ENCODE measurements around the gene EFL1. TPM values are rescaled to one million over a fixed set of nuclear protein-coding genes. Genes with fewer than 3 reads are reported as not detected.

EFL1 gene
- total and polyA plus RNA-seq, 9 of the 15 experiments (the other 6 are each of a cell fraction or from before 2014, with no cell fraction given), result 4.8 to 32.5 (median 16.9) TPM

DNA sequence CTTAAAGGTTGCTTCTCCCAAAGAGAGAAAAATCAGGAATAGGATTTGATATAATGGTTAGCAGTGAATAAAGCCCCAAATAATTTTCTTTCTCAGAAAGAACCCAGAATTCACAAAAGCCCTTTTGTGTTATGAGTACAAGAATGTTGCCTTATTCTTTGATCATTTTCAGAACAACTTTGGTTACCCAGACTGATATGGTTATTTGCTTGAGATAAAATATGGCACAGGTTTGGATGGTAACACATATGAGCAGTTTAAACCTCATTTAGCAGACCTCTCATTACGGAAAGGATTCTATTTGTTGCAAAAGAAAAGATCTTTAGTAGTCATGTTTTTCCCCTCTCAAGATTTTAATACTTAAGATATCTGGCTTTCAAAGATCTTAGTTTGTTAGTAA lies 111.9 kb downstream of the EFL1 start (continued):
- TF ChIP-seq, protein P1, sequence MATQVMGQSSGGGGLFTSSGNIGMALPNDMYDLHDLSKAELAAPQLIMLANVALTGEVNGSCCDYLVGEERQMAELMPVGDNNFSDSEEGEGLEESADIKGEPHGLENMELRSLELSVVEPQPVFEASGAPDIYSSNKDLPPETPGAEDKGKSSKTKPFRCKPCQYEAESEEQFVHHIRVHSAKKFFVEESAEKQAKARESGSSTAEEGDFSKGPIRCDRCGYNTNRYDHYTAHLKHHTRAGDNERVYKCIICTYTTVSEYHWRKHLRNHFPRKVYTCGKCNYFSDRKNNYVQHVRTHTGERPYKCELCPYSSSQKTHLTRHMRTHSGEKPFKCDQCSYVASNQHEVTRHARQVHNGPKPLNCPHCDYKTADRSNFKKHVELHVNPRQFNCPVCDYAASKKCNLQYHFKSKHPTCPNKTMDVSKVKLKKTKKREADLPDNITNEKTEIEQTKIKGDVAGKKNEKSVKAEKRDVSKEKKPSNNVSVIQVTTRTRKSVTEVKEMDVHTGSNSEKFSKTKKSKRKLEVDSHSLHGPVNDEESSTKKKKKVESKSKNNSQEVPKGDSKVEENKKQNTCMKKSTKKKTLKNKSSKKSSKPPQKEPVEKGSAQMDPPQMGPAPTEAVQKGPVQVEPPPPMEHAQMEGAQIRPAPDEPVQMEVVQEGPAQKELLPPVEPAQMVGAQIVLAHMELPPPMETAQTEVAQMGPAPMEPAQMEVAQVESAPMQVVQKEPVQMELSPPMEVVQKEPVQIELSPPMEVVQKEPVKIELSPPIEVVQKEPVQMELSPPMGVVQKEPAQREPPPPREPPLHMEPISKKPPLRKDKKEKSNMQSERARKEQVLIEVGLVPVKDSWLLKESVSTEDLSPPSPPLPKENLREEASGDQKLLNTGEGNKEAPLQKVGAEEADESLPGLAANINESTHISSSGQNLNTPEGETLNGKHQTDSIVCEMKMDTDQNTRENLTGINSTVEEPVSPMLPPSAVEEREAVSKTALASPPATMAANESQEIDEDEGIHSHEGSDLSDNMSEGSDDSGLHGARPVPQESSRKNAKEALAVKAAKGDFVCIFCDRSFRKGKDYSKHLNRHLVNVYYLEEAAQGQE (IDR thresholded peaks at IDR 0.05; ENCODE audit: borderline replicate concordance), result no peak
- TF ChIP-seq, protein P1 (CRISPR knock-in tag; IDR thresholded peaks at IDR 0.05; ENCODE audit: low read depth), result no peak
- TF ChIP-seq, protein P2, sequence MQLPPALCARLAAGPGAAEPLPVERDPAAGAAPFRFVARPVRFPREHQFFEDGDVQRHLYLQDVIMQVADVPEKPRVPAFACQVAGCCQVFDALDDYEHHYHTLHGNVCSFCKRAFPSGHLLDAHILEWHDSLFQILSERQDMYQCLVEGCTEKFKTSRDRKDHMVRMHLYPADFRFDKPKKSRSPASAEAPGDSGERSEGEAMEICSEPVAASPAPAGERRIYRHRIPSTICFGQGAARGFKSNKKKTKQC (CRISPR knock-in tag; IDR thresholded peaks at IDR 0.05), result no peak
- TF ChIP-seq TCF7 (IDR thresholded peaks at IDR 0.05; ENCODE audit: borderline replicate concordance) (no peak), ASH1L (IDR thresholded peaks at IDR 0.05; ENCODE audit: borderline replicate concordance, low read depth, partially characterized antibody) (no peak), CHCHD3 (CRISPR knock-in tag; IDR thresholded peaks at IDR 0.05) (no peak), NCOA4 (IDR thresholded peaks at IDR 0.05; ENCODE audit: partially characterized antibody) (no peak), COPS2 (conservative IDR thresholded peaks at IDR 0.05) (no peak), SOX6 (IDR thresholded peaks at IDR 0.05) (no peak), HLTF (IDR thresholded peaks at IDR 0.05) (no peak)
- TF ChIP-seq, protein P3, sequence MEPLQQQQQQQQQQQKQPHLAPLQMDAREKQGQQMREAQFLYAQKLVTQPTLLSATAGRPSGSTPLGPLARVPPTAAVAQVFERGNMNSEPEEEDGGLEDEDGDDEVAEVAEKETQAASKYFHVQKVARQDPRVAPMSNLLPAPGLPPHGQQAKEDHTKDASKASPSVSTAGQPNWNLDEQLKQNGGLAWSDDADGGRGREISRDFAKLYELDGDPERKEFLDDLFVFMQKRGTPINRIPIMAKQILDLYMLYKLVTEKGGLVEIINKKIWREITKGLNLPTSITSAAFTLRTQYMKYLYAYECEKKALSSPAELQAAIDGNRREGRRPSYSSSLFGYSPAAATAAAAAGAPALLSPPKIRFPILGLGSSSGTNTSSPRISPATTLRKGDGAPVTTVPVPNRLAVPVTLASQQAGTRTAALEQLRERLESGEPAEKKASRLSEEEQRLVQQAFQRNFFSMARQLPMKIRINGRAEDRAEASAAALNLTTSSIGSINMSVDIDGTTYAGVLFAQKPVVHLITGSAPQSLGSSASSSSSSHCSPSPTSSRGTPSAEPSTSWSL (CRISPR knock-in tag; IDR thresholded peaks at IDR 0.05; ENCODE audit: borderline replicate concordance), result no peak

Data from K562 (cell line).